Activated T-cell treated with anti-CD3 and anti-CD28 coated beads for 1 hour (primary cell): Measurements from ENCODE around the gene B3GAT1.

Experiments
- DNase-seq: peaks from one replicate; pipeline ENCODE4 v3.0.0-alpha.2; 2020; ENCODE audit warnings: low read depth

B3GAT1 gene

GRCh38 chr11:134371436-134372185 lies 40.4 kb downstream of the B3GAT1 start:
- DNase-seq: no peak

GRCh38 chr11:134370526-134371435 lies 41.3 kb downstream of the B3GAT1 start:
- DNase-seq: no peak

- DNase-seq: no peak
These were observed 42.2 kb downstream of the B3GAT1 start for GRCh38 chr11:134369656-134370525.

- no peak for DNase-seq
These were observed 44.3 kb downstream of the B3GAT1 start for GRCh38 chr11:134367781-134368180.

GRCh38 chr11:134366254-134366653 lies 45.8 kb downstream of the B3GAT1 start:
- no peak for DNase-seq

- DNase-seq: no peak
These were observed 46.8 kb downstream of the B3GAT1 start for GRCh38 chr11:134365011-134365925.

- DNase-seq: no peak
These were observed 47.8 kb downstream of the B3GAT1 start for GRCh38 chr11:134364261-134364660.

GRCh38 chr11:134363592-134363991 lies 48.5 kb downstream of the B3GAT1 start:
- DNase-seq: no peak

GRCh38 chr11:134363161-134363560 lies 48.9 kb downstream of the B3GAT1 start:
- no peak for DNase-seq

- no peak for DNase-seq
These were observed 49.7 kb downstream of the B3GAT1 start for GRCh38 chr11:134362192-134362901.

- no peak for DNase-seq
These were observed 50.4 kb downstream of the B3GAT1 start for GRCh38 chr11:134361661-134362060.

GRCh38 chr11:134360050-134360835 lies 51.8 kb downstream of the B3GAT1 start:
- peak; percentile 59 for DNase-seq

- DNase-seq: no peak
These were observed 52.4 kb downstream of the B3GAT1 start for GRCh38 chr11:134359646-134360045.

- no peak for DNase-seq
These were observed 53.1 kb downstream of the B3GAT1 start for GRCh38 chr11:134358856-134359490.

- no peak for DNase-seq
These were observed 53.7 kb downstream of the B3GAT1 start for GRCh38 chr11:134358165-134358855.

GRCh38 chr11:134357545-134357839 lies 54.5 kb downstream of the B3GAT1 start:
- DNase-seq: no peak

- DNase-seq: no peak
These were observed 55.1 kb downstream of the B3GAT1 start for GRCh38 chr11:134356656-134357544.

- no peak for DNase-seq
These were observed 56.4 kb downstream of the B3GAT1 start for GRCh38 chr11:134355656-134356055.
